ENCODE data around the gene CDC14A.

Gene CDC14A

GRCh38 chr1:100455478-100456072 is 103.3 kb downstream of the CDC14A start:
- Mint-ChIP-seq H3K27me3 (no peaks in the 10 kb centered on the region), H3K27ac (peak overlapping the region; percentile 61), H3K4me3 (no peak overlapping the region), H3K36me3 (peaks cover 13% of the 10 kb centered on the region), H3K9me3 (ENCODE audit: low read depth) (no peaks in the 10 kb centered on the region), H3K4me1 (ENCODE audit: low read depth) (peaks cover 62% of the 10 kb centered on the region)

DNA sequence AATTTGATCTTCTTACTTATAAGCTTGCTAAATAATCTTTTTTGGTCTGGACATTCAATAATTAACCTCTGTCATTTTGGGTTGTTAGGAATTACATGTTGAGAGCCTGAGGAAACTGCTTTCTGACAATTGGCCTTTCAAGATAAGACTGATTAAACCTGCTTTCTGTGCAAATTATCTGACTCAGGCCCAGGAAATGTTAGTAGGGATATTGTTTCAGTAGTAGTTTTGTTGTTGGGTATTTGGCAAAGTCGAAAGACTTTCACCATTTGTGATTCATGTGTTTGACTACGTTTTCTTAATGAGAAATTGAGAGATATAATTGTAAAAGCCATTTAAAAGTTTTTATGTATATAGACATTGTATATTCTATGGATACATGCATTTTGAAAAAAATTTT is 104.6 kb downstream of the CDC14A start:
- H3K9me3 Mint-ChIP-seq (ENCODE audit: low read depth): no peaks in the 10 kb centered on the region
- no peaks in the 10 kb centered on the region for H3K27me3 Mint-ChIP-seq
- peaks cover 6% of the 10 kb centered on the region for H3K36me3 Mint-ChIP-seq
- H3K4me1 Mint-ChIP-seq (ENCODE audit: low read depth): peaks cover 51% of the 10 kb centered on the region
- no peak overlapping the region for H3K27ac Mint-ChIP-seq
- no peak overlapping the region for H3K4me3 Mint-ChIP-seq

GRCh38 chr1:100457683-100458082 is 105.4 kb downstream of the CDC14A start:
- Mint-ChIP-seq H3K9me3 (ENCODE audit: low read depth) (no peaks in the 10 kb centered on the region), H3K4me1 (ENCODE audit: low read depth) (peaks cover 43% of the 10 kb centered on the region), H3K4me3 (no peak overlapping the region), H3K36me3 (peaks cover 6% of the 10 kb centered on the region), H3K27me3 (no peaks in the 10 kb centered on the region), H3K27ac (no peak overlapping the region)

DNA sequence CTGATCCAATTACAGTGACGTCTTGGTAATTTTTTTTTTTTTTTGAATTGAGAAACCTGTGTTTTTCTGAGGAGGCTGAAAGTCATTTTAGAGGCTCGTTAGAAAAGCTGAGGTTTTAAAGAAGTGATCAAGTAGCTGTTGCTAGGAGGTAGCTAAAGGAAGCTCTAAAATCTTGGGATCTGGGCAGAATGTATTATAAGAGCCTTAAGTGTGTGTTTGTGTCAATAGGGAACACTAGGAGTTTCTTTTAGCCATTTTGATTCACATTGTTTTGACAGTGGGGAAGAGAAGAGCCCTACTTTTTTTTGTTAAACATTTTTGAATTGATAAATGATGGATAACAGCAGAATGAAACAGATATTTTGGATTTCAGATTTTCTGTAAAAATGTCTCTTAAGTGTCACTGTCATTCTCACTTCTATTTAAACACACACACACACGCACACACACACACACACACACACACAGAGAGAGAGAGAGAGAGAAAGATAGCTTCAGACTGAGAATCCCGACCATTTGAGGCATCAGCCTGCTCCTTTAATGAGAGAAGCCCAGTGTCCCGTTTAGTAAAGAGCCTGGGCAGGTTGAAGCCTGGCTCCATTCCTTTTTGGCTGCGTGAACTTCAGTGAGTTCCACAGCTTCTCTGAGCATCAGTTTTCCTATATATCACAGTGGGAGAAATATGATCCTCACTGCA is 106.5 kb downstream of the CDC14A start:
- no peaks in the 10 kb centered on the region for H3K27me3 Mint-ChIP-seq
- no peak overlapping the region for H3K27ac Mint-ChIP-seq
- H3K4me3 Mint-ChIP-seq: no peak overlapping the region
- no peaks in the 10 kb centered on the region for H3K9me3 Mint-ChIP-seq (ENCODE audit: low read depth)
- peaks cover 38% of the 10 kb centered on the region for H3K4me1 Mint-ChIP-seq (ENCODE audit: low read depth)
- peaks cover 6% of the 10 kb centered on the region for H3K36me3 Mint-ChIP-seq

DNA sequence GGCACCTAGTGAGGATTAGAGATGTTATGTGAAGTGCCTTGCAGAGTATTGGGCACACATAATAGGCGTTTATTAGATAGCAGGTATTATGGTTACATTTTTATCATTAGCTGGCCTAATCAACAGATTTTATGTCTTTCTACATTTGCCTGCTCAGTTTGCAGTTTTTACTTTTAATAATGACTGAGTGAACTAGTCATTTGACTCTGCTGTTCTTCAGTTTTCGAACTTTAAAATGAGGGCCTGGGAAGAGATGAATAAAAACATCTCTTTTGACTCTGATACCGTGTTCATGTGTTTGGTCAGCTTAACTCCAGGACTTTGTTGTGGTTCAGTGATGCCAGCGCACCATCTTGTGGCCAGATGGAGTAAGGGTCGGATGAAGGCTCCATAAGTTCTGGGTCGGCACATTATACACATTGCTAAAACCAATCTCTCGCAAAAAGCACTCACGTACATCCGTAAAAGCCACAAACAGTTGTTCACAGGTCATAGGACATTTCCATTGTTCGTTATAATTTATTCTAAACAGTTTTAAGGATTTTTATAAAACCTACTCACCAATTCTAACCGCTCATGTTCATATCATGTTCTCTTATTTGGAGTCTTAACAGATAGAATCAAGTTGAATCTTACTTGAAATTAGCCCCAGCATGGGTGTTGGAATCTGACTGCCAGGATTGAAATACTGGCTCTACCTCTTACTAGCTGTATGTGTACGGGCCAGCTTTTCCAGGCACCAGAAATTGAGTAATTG is 107.2 kb downstream of the CDC14A start:
- Mint-ChIP-seq H3K36me3 (peaks cover 3% of the 10 kb centered on the region), H3K4me1 (ENCODE audit: low read depth) (peaks cover 37% of the 10 kb centered on the region), H3K27me3 (no peaks in the 10 kb centered on the region), H3K27ac (peak overlapping the region; percentile 36), H3K4me3 (no peak overlapping the region), H3K9me3 (ENCODE audit: low read depth) (no peaks in the 10 kb centered on the region)

DNA sequence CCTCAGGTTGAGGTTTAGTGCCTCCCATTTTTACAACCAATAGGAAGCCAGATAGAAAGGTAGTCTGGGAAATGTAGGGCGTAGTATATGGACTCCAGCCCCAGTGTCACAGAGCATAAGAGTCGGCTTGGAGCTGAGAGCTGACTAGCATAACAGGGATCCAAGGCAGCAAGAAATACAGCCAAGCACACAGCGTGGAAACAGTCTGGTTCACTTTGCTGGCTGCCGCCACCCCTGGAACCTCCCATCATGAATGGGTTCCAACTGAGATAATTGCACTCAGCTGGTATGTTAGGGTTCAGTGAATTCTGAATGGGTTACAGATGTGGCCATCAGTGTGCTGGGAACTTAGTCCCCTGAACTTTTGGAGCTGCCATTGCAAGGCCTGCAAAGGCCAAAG is 108.9 kb downstream of the CDC14A start:
- Mint-ChIP-seq H3K4me3 (no peak overlapping the region), H3K27ac (no peak overlapping the region), H3K27me3 (no peaks in the 10 kb centered on the region), H3K36me3 (no peaks in the 10 kb centered on the region), H3K9me3 (ENCODE audit: low read depth) (no peaks in the 10 kb centered on the region), H3K4me1 (ENCODE audit: low read depth) (peaks cover 29% of the 10 kb centered on the region)

DNA sequence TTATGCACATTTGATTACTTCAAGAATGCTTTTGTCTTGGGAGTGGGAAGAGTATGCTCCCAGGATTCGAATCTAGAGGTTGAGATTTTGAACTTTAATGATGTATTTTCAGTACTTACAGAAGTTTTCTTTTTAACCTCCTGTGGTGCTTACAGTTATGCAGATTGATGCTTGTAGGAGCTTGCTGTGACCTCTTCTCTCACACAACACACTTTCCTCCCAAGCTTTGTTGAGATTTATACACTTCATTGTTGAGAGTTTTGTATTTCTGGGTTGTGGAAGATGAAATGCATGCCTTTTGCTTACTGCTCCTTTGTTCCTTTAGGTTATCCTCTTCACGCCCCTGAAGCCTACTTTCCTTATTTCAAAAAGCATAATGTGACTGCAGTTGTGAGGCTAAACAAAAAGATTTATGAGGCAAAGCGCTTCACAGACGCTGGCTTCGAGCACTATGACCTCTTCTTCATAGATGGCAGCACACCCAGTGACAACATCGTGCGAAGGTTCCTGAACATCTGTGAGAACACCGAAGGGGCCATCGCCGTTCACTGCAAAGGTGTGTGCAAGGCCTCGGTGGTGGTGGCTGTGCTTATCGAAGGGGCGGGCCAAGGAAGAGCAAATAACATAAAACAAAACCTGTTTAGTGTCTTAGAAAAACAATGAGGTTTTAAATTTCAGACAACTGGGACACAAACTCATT is 110.2 kb downstream of the CDC14A start:
- Mint-ChIP-seq H3K4me3 (no peak overlapping the region), H3K27me3 (no peaks in the 10 kb centered on the region), H3K36me3 (peaks cover under 1% of the 10 kb centered on the region), H3K27ac (no peak overlapping the region), H3K4me1 (ENCODE audit: low read depth) (peaks cover 27% of the 10 kb centered on the region), H3K9me3 (ENCODE audit: low read depth) (no peaks in the 10 kb centered on the region)

DNA sequence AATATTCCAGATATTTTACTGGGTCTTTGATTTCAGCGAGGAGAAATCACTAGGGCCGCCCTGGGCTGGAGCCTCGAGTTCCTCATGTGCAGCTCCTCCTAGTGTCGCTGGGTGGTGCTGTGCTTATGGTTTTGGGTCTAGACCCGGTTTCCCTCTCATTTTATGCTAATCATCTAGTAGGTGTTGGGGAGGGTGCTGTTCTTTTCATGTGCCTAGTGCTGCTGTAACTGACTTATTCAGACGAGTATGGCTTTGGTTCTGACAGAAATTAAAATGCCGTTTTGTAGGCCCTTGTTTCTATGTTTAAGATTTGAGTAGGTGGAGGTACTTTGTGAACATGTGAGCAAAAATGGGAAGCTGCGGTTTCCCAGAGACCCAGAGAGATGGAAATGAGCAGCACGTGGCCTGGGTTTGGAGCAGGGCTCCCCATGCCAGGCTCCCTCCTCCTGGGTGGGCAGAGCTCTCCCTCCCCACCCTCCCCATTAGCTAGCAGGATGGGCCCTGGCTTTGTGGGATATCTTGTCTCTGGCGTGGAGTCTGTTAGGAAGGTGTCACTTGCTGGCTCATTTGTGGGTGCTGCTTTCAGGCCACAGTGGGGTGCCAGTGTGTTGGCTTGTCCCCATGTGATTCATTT is 111.6 kb downstream of the CDC14A start:
- Mint-ChIP-seq H3K27ac (peak overlapping the region; percentile 81), H3K4me1 (ENCODE audit: low read depth) (peaks cover 27% of the 10 kb centered on the region), H3K27me3 (no peaks in the 10 kb centered on the region), H3K36me3 (peaks cover 9% of the 10 kb centered on the region), H3K9me3 (ENCODE audit: low read depth) (no peaks in the 10 kb centered on the region), H3K4me3 (no peak overlapping the region)

- Mint-ChIP-seq H3K36me3 (peaks cover 20% of the 10 kb centered on the region), H3K9me3 (ENCODE audit: low read depth) (no peaks in the 10 kb centered on the region), H3K4me3 (no peak overlapping the region), H3K4me1 (ENCODE audit: low read depth) (peaks cover 27% of the 10 kb centered on the region), H3K27ac (no peak overlapping the region), H3K27me3 (no peaks in the 10 kb centered on the region)
Observed at GRCh38 chr1:100469578-100469977, 117.3 kb downstream of the CDC14A start.

DNA sequence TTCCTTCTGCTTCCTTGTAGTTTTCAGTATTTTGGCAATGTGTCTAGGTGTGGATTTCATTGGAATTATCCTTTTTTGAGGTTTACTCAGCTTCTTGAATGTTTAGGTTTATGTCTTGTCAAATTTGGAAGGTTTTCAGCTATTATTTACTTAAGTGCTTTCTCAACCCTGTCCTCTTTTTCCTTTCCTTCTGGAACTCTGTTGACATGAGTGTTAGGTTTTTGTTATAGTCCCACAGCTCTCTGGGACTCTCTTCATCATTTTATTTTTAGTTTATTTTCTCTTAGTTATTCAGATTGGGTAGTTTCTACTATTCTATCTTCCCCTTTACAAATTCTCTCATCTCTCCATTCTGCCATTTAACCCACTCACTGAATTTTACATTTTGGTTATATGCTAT is 122.5 kb downstream of the CDC14A start:
- peak overlapping the region; percentile 9 for H3K27ac Mint-ChIP-seq
- peaks cover 23% of the 10 kb centered on the region for H3K4me1 Mint-ChIP-seq (ENCODE audit: low read depth)
- H3K9me3 Mint-ChIP-seq (ENCODE audit: low read depth): no peaks in the 10 kb centered on the region
- H3K27me3 Mint-ChIP-seq: no peaks in the 10 kb centered on the region
- no peak overlapping the region for H3K4me3 Mint-ChIP-seq
- peaks cover 7% of the 10 kb centered on the region for H3K36me3 Mint-ChIP-seq

DNA sequence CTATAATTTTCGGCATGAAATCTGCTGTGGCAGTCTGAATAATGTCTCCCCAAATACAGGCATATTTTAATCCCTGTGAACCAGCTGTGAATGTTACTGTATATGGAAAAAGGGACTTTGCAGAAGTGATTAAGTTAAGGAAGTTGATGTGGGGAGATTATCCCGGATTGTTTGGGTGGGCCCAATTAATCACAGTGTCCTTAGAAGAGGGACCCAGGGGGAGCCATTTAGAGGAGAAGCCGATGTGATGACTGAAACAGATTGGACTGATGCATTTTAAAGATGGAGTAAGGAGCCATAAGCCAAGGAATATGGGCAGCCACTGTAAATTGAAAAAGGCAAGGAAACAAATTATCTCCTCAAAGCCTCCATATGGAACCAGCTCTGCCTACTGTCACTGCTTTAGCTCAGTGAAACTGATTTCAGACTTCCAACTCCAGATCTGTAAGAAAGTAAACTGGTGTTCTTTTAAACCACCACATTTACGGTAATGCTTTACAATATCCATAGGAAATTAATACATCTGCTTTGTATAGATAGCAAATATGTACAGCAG is 124.5 kb downstream of the CDC14A start:
- H3K4me3 Mint-ChIP-seq: no peak overlapping the region
- H3K36me3 Mint-ChIP-seq: peaks cover 19% of the 10 kb centered on the region
- no peaks in the 10 kb centered on the region for H3K27me3 Mint-ChIP-seq
- no peaks in the 10 kb centered on the region for H3K9me3 Mint-ChIP-seq (ENCODE audit: low read depth)
- H3K4me1 Mint-ChIP-seq (ENCODE audit: low read depth): peaks cover 22% of the 10 kb centered on the region
- H3K27ac Mint-ChIP-seq: no peak overlapping the region

GRCh38 chr1:100478816-100479215 is 126.5 kb downstream of the CDC14A start:
- Mint-ChIP-seq H3K27ac (peak overlapping the region; percentile 58), H3K27me3 (no peaks in the 10 kb centered on the region), H3K4me3 (no peak overlapping the region), H3K9me3 (ENCODE audit: low read depth) (no peaks in the 10 kb centered on the region), H3K4me1 (ENCODE audit: low read depth) (peaks cover 11% of the 10 kb centered on the region), H3K36me3 (peaks cover 21% of the 10 kb centered on the region)

DNA sequence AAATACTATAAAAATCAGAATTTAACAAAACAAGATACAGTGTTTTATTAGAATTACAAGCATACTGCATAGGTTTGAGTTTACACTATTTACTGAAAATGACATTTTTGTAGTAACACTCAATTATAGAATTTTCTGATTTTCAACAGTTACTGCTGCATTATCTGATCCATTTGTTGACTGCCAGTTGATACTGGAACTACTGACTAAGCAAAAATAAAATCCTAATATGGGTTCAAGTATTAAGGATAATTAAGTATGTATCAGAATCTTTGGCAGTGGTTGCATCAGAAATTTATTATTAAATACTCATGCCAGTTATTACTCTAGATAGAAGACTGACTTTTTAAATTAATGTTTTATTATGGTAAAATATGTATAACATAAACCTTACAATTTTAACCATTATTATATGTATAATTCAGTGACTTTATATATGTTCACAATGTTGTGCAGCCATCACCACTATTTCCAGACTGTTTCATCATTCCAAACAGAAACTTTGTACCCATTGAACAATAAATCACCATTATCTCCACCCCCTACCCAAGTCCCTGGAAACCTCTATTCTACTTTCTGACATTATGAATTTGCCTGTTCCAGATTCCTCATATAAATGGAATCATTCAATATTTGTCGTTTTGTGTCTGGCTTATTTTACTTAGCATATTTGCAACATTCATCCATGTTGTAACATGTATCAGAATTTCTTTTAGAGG is 127.5 kb downstream of the CDC14A start:
- no peaks in the 10 kb centered on the region for H3K27me3 Mint-ChIP-seq
- H3K4me3 Mint-ChIP-seq: no peak overlapping the region
- peaks cover 7% of the 10 kb centered on the region for H3K4me1 Mint-ChIP-seq (ENCODE audit: low read depth)
- peaks cover 18% of the 10 kb centered on the region for H3K36me3 Mint-ChIP-seq
- H3K9me3 Mint-ChIP-seq (ENCODE audit: low read depth): no peaks in the 10 kb centered on the region
- no peak overlapping the region for H3K27ac Mint-ChIP-seq

GRCh38 chr1:100481303-100481702 is 129.0 kb downstream of the CDC14A start:
- peaks cover 18% of the 10 kb centered on the region for H3K36me3 Mint-ChIP-seq
- peaks cover 7% of the 10 kb centered on the region for H3K4me1 Mint-ChIP-seq (ENCODE audit: low read depth)
- peak overlapping the region; percentile 42 for H3K27ac Mint-ChIP-seq
- H3K4me3 Mint-ChIP-seq: no peak overlapping the region
- H3K9me3 Mint-ChIP-seq (ENCODE audit: low read depth): no peaks in the 10 kb centered on the region
- H3K27me3 Mint-ChIP-seq: no peaks in the 10 kb centered on the region
